HG02970 (cell line): ENCODE data around the gene TRIM14.
"Not testable (repeated sequence)": the region's sequence is repeated elsewhere in the genome, so short reads cannot be mapped to it uniquely, and the experiment has no call there.

Experiments used
- ATAC-seq: cut with Tn5 transposase; IDR thresholded peaks from one replicate; pipeline ENCODE4 v1.9.1; 2021; ENCODE audit warnings: mild to moderate bottlenecking, moderate library complexity, moderate number of reproducible peaks; ENCODE audit not compliant: unreplicated experiment, low FRiP score

The TRIM14 gene

DNA sequence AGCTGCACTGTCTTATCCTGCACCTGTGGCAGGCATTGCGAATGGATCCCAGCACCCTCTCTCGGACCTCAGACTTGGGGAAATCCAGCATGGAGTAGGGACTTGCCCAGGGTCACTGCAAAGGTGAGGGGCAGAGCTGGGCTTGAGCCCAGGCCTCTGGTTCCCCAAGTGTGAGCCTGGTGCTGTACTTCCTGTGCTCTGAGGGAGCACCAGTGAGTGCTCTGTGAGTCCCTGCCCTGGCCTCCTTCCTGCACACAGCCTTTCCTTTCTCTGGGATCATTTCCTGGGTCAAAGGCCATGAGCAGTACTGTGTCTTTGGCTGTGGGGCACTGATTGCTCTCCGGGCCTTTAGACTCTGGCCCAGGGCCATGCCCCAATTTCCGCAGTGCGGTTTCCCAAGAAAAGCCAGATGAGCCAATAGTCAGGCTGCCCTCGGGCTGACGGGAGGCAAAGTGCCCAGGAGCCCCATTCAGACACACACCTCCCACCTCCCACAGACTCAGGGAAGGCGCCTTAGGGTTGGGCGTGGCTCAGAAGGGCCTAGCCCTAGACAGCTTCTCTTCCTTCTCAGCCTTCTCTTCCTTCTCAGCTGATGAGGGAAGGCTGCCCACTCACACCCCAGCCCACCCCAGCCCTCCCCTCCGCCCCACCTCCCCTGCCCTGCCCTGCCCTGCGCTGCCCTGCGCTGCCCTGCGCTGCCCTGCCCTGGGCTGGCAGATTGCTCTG is 23.3 kb upstream of the TRIM14 start:
- no peak for ATAC-seq

DNA sequence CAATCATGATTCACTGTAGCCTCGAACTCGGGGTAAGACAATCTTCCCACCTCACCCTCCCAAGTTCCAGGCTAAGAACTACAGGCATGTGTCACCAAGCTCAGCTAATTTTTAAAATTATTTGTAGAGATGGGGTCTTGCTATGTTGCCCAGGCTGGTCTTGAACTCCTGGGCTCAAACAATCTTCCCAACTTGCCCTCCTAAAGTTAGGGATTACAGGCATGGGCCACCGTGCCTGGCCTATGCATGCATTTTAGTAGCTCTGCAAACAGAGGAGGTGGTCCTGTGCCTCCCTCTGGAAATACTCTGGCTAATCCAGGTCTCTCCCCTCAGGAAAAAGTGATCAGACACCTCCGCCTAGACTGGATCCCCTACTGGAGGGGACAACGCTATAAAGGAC is 21.5 kb upstream of the TRIM14 start:
- no peak for ATAC-seq

GRCh38 chr9:98136489-98136888 is 17.5 kb upstream of the TRIM14 start:
- ATAC-seq, result no peak

DNA sequence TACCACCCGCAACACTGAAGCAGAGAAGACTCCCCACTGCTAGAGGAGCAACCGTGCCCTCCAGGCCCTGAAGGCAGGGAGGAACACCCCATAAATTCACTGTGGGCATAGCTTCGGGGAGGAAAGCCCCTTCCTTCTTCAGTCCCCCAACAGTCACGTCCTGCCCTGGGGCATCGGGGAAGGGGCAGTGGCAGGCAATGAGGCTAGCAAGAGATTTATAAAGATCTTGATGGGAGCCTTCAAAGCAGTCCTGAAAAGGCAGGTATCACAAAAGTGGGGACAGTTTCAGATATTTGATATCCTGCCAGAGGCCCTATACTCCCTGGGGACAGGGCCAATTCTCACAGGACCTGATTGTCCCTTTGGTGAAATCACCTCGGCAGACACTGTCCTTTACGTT is 16.9 kb upstream of the TRIM14 start:
- ATAC-seq, result no peak

DNA sequence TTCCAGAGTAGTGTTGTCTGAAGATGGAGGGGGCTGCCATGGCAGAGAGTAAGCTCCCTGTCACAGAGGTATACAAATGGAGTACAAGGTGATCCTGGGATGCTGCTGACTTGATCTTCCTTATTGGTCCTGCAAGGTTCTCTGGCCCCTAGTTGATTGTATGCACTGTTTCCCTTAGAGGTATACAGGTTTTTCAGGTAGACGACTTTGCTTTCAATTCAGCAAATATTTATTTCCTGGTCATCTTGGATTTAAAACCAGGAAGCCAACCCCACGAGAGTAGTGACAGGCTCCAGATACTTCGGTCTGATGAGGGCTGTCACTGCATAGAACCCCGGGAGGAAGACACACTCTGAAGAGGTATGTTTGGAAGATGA is 16.5 kb upstream of the TRIM14 start:
- no peak for ATAC-seq

DNA sequence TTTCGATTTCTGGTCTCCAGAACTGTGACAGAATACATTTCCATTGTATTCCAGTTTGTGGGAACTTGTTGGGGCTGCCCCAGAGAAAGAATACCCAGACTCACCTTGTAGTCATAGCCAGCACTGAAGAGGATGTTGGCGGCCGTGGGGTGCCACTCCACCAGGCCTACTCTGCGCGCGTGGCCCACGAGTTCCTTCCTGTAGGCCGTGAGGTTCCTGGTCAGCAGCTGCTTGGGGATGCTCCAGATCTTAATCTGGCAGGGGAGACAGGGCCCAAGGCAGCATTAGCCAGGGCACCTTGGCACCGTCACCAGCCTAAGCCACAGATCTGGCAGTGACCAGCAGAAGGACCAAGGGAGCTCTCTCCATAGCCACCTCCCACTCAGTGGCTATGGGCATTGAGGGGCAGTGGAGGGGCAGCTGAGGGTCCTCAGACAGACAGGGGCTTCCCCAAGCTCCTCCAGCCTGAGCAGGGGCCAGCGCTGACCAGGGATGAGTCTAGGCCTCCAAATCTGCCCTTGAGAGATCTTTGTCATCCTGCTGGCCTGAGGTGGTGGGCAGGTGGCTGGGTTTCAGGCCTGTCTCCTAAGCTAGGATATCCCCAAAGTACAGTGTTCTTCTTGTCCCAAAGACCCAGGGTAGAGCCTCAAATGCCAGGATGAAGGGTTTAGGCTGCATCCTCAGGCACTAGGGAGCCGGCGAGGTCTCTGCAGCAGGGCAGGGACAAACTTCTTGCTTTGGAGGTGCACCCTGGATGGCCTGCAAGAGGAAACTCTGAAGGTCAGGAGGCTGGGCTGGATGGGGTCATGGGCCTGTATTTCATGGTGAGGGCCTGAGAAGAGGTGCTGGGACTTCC is 15.9 kb upstream of the TRIM14 start:
- ATAC-seq, result no peak

GRCh38 chr9:98132806-98133631 is 14.0 kb upstream of the TRIM14 start:
- ATAC-seq, result no peak

GRCh38 chr9:98132158-98132557 is 13.1 kb upstream of the TRIM14 start:
- ATAC-seq, result no peak

- ATAC-seq, result no peak
These were observed 11.7 kb upstream of the TRIM14 start for GRCh38 chr9:98130576-98131228.

DNA sequence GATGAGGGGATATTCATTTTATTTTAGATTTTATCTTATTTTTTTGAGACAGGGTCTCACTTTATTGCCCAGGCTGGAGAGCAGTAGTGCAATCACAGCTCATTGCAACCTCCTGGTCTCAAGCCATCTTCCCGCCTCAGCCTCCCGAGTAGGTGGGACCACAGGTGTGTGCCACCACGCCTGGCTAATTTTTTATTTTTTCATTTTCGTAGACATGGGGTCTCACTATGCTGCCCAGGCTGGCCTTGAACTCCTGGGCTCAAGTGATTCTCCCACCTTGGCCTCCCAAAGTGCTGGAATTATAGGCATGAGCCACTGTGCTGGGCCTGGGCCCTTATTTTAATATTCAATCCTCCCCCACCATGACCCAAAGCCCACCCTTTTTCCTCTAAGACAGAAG is 11.0 kb upstream of the TRIM14 start:
- ATAC-seq, result not testable (repeated sequence)

DNA sequence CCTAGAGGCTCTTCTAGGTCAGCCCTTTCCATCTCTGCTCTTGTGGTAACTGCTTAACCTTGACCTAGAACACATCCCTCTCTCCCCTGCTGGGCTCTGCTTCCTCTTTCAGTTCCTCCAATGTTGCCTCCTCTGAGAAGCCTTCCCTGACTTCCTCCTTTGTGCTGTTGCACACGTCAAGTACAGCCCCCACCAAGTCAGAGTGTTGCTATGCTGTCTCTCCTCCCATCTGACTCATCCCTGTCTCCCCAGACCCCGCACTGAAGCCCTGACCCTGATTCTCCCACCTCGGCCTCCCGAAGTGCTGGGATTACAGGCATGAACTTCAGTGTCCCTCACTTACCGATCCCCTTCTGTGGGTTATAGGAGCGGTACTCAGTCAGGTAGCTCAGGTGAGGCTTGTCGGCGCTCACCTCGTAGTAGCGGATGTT is 10.4 kb upstream of the TRIM14 start:
- no peak for ATAC-seq

DNA sequence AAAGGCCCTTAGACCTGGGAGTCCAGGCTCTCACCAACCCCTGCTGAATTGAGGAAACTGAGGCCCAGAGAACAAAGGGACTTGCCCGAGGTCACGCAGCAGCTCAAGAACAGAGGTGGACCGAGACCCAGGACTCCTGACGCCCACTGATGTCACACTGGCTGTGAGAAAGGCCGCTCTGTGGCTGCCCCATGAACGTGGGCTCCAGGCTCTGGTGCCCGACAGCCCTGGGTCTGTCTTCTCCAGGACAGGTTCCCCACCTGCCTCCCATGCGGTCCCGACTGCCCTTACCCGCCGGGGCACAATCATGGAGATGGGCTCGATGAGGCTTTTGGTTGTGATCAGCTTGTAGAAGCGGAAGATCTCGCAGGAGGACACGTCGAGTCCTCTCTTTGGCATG is 9.3 kb upstream of the TRIM14 start:
- no peak for ATAC-seq

DNA sequence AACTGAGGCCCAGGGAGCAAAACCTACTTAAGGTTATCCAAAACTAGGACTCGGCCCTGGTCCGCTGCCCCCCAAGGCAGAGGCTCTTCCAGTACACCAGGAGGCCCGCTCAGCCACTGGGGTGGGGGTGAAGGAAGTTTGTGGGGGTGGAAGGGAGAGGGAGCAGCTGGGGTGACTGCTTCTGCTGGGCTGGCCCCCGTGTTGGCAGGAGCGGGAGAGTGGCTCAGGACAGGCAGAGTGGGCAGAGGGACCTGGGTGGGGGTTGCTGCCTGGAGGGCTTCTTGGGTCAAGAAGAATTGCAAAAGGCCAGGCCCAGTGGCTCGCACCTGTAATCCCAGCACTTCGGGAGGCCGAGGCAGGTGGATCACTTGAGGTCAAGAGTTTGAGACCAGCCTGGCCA is 8.2 kb upstream of the TRIM14 start:
- no peak for ATAC-seq

DNA sequence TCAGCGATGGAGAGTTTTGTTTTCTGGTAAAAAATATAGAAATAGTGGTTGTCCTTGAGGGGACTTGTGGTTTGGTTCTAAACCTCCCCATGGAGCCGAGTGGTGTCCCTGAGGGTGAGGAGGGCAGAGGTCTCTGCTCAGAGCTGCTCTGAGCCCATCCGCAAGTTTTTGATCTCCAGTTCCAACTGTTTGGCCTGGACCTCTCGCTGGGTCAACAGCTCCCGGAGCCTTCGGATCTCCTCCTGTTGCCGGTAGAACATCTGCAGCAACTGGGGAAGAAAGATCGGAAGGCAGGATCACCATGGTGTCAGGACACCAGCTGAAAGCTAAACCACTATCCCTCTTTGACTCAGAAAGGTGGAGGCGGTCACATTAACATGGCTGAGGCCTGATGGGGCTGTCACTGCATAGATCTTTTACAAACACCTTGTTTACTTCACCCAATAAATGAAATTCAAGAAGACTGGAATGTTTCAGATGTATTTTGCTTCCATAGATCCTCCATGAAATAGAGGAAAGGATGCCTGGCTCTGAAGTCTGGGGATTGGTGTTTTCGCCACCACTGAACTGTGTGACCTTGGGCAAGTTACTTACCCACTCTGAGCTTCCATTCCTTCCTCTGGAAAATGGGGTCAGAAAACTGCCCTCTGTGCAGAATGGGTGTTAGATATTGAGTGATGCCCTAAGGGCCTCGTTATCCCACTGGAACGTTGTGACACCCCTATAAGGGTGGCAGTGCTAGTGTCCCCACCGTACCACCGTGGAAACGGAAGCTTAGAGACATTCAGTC is 5.8 kb upstream of the TRIM14 start:
- no peak for ATAC-seq

GRCh38 chr9:98124091-98124490 is 5.1 kb upstream of the TRIM14 start:
- ATAC-seq, result not testable (repeated sequence)

DNA sequence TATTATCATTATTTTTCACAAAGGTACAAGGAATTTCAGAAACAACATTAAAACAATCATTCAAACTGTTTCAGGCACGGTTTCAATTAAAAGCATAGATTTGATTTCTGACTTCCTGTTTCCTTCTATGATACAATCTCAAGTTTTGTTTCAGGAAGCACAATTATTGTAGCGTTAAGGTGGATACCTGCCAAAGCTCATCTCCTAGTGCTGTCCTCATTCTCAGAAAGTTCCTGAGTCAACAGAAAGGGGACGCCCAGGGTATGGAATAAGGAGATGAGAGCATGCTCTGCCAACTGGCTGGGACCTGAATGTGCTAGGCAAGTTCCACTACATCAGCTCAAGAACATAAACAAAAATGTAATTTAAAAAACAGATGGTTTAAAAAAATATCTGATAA is 2.0 kb upstream of the TRIM14 start:
- ATAC-seq, result no peak

- ATAC-seq, result no peak
These were observed 1.5 kb upstream of the TRIM14 start for GRCh38 chr9:98120476-98120875.

GRCh38 chr9:98117984-98118639 is 910 bp downstream of the TRIM14 start:
- ATAC-seq, result peak; percentile 30

- ATAC-seq, result not testable (repeated sequence)
These were observed 1.9 kb downstream of the TRIM14 start for GRCh38 chr9:98117097-98117496.
